Left lung (tissue), 10 donors: Measurements from ENCODE around the gene CDHR3. TPM values are rescaled to one million over a fixed set of nuclear protein-coding genes. Genes with fewer than 3 reads are reported as not detected.

Source experiments
- ATAC-seq: fragments of 200-7000 bp; cut with Tn5 transposase; one replicate; pipeline ENCODE4 v1.9.1; 2020; ENCODE audit warnings: moderate library complexity
- DNase-seq, 4 donors: peaks; one replicate each; pipeline ENCODE4 v3.0.0-alpha.2; 2013 to 2020
- H3K27ac ChIP-seq, 2 donors: fragments of 200-600 bp; sonication (generic) in 1 of 2; one replicate each; pipeline versions ENCODE4 v1.5.0 to v1.8.0; 2020 to 2021
- H3K27me3 ChIP-seq, 2 donors: fragments of 200-600 bp; sonication (generic) in 1 of 2; one replicate each; pipeline versions ENCODE4 v1.5.0 to v1.8.0; 2020 to 2021
- H3K36me3 ChIP-seq, 2 donors: fragments of 200-600 bp; sonication (generic) in 1 of 2; one replicate each; pipeline versions ENCODE4 v1.5.0 to v1.8.0; 2020 to 2021
- H3K4me1 ChIP-seq, 2 donors: fragments of 200-600 bp; one replicate each; pipeline ENCODE4 v1.8.0; 2021
- H3K4me3 ChIP-seq, 2 donors: fragments of 200-600 bp; sonication (generic) in 1 of 2; one replicate each; pipeline versions ENCODE4 v1.5.0 to v1.8.0; 2020 to 2021; ENCODE audit warnings: mild to moderate bottlenecking in 1 of 2
- H3K9me3 ChIP-seq, 2 donors: fragments of 200-600 bp; sonication (generic) in 1 of 2; one replicate each; pipeline versions ENCODE4 v1.5.0 to v1.8.0; 2020 to 2021
- CTCF ChIP-seq, 2 donors: fragments of 200-600 bp; sonication (generic) in 1 of 2; IDR thresholded peaks; one replicate each; pipeline versions ENCODE4 v1.5.0 to v1.8.0; 2021; ENCODE audit warnings: antibody characterized with exemption in 2 of 2
- intact Hi-C, 2 donors: fragments of 100-400 bp; cut with DNase I; formaldehyde crosslinking; loops; one replicate each; pipeline versions ENCODE4 v1.11.2 to v1.14.2; 2022
- polyA plus RNA-seq, 6 donors: library from polyadenylated mRNA; unstranded; fragments of 120-200 nt; gene quantifications; one replicate each; pipeline ENCODE4 v1.2.1, GENCODE V29; 2013; ENCODE audit not compliant: insufficient read length in 6 of 6
- total RNA-seq, 2 donors: library from RNA; stranded (reverse); fragmentation: NEBNext Ultra II Directional; extraction: Animal tissue kit (Norgen Biotek cat#: 25700); gene quantifications; one replicate each; pipeline ENCODE4 v1.2.1, GENCODE V29; 2021
- donor health status: DM: no; HTN: yes; CAD: no.
- donor health status: DM: no; HTN: no; CAD: no.

CDHR3 gene
- total and polyA plus RNA-seq, 8 donors, result 2.8 to 44.0 (median 24.8) TPM

GRCh38 chr7:106022193-106022821, 59.2 kb downstream of the CDHR3 start:
- no peak for TF ChIP-seq CTCF (IDR thresholded peaks at IDR 0.05)
- intact Hi-C loops, result no loop called here
- Histone ChIP-seq H3K36me3 (no peaks in the 10 kb centered on the region), H3K27ac (no peak overlapping the region), H3K4me3 (no peak overlapping the region), H3K4me1 (no peaks in the 10 kb centered on the region), H3K9me3 (no peaks in the 10 kb centered on the region), H3K27me3 (no peaks in the 10 kb centered on the region)
- ATAC-seq, result peak; percentile 37
- DNase-seq, result no peak

- Histone ChIP-seq H3K4me1 (no peaks in the 10 kb centered on the region), H3K9me3 (no peaks in the 10 kb centered on the region), H3K27me3 (no peaks in the 10 kb centered on the region), H3K4me3 (no peak overlapping the region), H3K27ac (no peak overlapping the region), H3K36me3 (no peaks in the 10 kb centered on the region)
- intact Hi-C loops, result no loop called here
- no peak for DNase-seq
- ATAC-seq, result no peak
- no peak for TF ChIP-seq CTCF (IDR thresholded peaks at IDR 0.05)
Observed at GRCh38 chr7:106023369-106024322, 60.6 kb downstream of the CDHR3 start.

GRCh38 chr7:106026101-106026500, 63.0 kb downstream of the CDHR3 start:
- no peaks in the 10 kb centered on the region for H3K36me3 ChIP-seq
- TF ChIP-seq CTCF (IDR thresholded peaks at IDR 0.05), result no peak
- intact Hi-C loops, result no loop called here
- H3K27ac ChIP-seq, result no peak overlapping the region
- no peak overlapping the region for H3K4me3 ChIP-seq
- no peaks in the 10 kb centered on the region for H3K4me1 ChIP-seq
- ATAC-seq (no peak), DNase-seq (no peak)
- H3K9me3 ChIP-seq, result no peaks in the 10 kb centered on the region
- H3K27me3 ChIP-seq, result no peaks in the 10 kb centered on the region

GRCh38 chr7:106029451-106029850, 66.4 kb downstream of the CDHR3 start:
- Histone ChIP-seq H3K36me3 (no peaks in the 10 kb centered on the region), H3K4me3 (no peak overlapping the region), H3K27me3 (peaks cover 0 to 15% of the 10 kb centered on the region in 2 donors), H3K9me3 (no peaks in the 10 kb centered on the region), H3K27ac (no peak overlapping the region), H3K4me1 (no peaks in the 10 kb centered on the region)
- intact Hi-C loops, result no loop called here
- ATAC-seq (no peak), DNase-seq (no peak)
- TF ChIP-seq CTCF (IDR thresholded peaks at IDR 0.05), result no peak

- intact Hi-C loops, result no loop called here
- DNase-seq, result no peak
- no peak for ATAC-seq
Observed at GRCh38 chr7:106029941-106030340, 66.9 kb downstream of the CDHR3 start.

More at GRCh38 chr7:106029941-106030340, 66.9 kb downstream of the CDHR3 start:
- H3K9me3 ChIP-seq, result no peaks in the 10 kb centered on the region
- no peaks in the 10 kb centered on the region for H3K4me1 ChIP-seq
- peaks cover 0 to 15% of the 10 kb centered on the region in 2 donors for H3K27me3 ChIP-seq
- no peak overlapping the region for H3K27ac ChIP-seq
- H3K4me3 ChIP-seq, result no peak overlapping the region
- no peaks in the 10 kb centered on the region for H3K36me3 ChIP-seq
- TF ChIP-seq CTCF (IDR thresholded peaks at IDR 0.05), result no peak
